Fibroblast of mammary gland (primary cell): ENCODE data around the gene SCN3A.

ENCODE experiments used
- DNase-seq: peaks from one replicate; pipeline ENCODE4 v3.0.0-alpha.2; 2010; ENCODE audit warnings: low read depth
- H3K4me3 ChIP-seq: 2 replicates; pipeline ENCODE4 v1.5.1; 2011; ENCODE audit warnings: low read depth, mild to moderate bottlenecking, low read length, moderate library complexity; ENCODE audit not compliant: control insufficient read depth
- TF ChIP-seq, protein P1 (sequence below): conservative IDR thresholded peaks from 2 replicates; pipeline ENCODE4 v1.5.1; 2011; ENCODE audit warnings: low read depth, low read length, inconsistent platforms; ENCODE audit not compliant: control insufficient read depth, insufficient read depth

Gene SCN3A

DNA sequence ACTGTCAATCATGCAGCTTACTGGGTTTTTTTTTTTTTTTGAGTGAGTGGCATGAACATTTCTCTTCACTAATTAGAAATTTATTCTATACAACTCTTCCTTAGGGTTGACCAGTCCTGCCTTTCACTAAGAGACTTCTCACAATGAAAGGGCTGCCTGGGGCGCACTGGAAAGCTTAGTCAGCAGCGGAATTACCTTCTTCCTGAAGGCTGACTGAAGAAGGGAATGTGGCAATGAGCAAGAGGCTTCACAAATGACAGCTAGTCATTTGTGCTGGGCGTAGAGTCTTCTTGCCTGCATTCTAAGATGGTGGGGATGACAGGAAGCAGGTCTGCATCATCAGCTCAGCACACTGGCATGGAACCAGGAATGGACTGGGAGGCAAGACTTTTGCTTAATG, 15.6 kb upstream of the SCN3A start:
- no peak overlapping the region for H3K4me3 ChIP-seq
- TF ChIP-seq, protein P1, sequence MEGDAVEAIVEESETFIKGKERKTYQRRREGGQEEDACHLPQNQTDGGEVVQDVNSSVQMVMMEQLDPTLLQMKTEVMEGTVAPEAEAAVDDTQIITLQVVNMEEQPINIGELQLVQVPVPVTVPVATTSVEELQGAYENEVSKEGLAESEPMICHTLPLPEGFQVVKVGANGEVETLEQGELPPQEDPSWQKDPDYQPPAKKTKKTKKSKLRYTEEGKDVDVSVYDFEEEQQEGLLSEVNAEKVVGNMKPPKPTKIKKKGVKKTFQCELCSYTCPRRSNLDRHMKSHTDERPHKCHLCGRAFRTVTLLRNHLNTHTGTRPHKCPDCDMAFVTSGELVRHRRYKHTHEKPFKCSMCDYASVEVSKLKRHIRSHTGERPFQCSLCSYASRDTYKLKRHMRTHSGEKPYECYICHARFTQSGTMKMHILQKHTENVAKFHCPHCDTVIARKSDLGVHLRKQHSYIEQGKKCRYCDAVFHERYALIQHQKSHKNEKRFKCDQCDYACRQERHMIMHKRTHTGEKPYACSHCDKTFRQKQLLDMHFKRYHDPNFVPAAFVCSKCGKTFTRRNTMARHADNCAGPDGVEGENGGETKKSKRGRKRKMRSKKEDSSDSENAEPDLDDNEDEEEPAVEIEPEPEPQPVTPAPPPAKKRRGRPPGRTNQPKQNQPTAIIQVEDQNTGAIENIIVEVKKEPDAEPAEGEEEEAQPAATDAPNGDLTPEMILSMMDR = no peak
- peak; percentile 2 for DNase-seq

DNA sequence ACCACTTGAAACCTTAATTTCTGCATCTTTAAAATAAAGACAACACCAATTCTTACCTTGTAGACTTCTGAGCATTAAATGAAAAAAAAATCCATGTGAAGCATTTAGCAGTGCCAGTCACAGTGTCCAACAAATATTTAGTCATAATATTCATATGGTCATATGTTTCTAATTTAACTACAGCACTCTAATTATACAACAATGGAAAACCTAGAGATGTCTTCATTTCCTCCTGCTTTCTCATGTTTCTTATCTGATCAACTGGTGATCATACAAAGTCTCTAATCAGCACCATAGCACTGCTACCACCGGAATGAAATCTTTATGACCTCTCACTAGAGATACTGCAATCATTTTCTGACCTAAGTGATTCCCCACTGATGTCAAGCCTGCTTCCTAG, 10.2 kb upstream of the SCN3A start:
- H3K4me3 ChIP-seq = no peak overlapping the region
- TF ChIP-seq, protein P1 = no peak
- DNase-seq = no peak

- TF ChIP-seq, protein P1 = no peak
- no peak for DNase-seq
- no peak overlapping the region for H3K4me3 ChIP-seq
Measured at GRCh38 chr2:165208094-165208493, 4.2 kb upstream of the SCN3A start.

GRCh38 chr2:165205865-165206264, 2.0 kb upstream of the SCN3A start:
- no peak overlapping the region for H3K4me3 ChIP-seq
- TF ChIP-seq, protein P1 = no peak
- no peak for DNase-seq

DNA sequence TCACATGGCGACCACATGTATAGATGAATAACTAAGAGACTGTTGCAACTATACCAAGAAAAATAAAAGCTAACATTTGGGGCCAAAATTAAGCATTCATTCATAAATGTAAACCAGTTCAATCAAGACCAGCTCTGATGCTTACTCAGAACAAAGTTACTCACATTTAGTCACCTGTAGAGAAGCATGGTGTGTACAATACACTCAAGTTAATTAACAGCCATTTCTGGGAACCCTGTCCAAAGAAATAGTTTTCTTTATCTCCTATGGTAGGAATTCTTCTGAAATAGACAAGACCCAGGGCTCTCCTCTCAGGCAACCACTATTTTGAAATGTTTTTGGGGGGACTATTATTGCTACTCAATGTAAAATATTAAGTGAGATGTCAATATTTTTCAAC, 1.6 kb downstream of the SCN3A start:
- no peak overlapping the region for H3K4me3 ChIP-seq
- DNase-seq = no peak
- TF ChIP-seq, protein P1 = no peak

- H3K4me3 ChIP-seq = no peak overlapping the region
- DNase-seq = no peak
- TF ChIP-seq, protein P1 = no peak
Measured at GRCh38 chr2:165198181-165198580, 5.7 kb downstream of the SCN3A start.

- H3K4me3 ChIP-seq = no peak overlapping the region
- no peak for DNase-seq
- TF ChIP-seq, protein P1 = no peak
Measured at GRCh38 chr2:165197346-165197745, 6.5 kb downstream of the SCN3A start.
